ENCODE data around the gene BICDL2. TPM values are rescaled to one million over a fixed set of nuclear protein-coding genes. Genes with fewer than 3 reads are reported as not detected.

Gene BICDL2
- total RNA-seq, 1 donor from 2014 or later: 5.1 TPM

DNA sequence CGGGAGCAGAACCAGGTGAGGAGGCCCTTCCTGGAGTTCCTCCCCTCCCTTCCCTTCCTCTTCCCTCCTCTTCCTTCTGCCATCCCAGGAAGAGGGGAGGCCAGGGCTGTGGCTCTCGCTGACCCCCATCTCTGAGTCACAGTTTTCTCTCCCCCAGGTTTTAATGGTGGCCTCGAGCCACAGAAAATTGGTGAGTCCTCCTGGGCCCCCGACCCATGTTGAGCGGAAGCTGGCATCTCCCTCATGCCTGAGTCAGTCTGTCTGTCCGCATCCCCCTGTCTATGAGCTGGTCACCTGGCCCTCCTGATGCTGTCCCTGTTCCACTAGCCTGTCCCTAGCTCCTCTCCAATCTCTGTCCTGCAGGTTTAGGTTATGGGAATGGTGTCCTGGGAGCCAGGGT is 36.8 kb downstream of the BICDL2 start:
- no peak for TF ChIP-seq CTCF (IDR thresholded peaks at IDR 0.05; ENCODE audit: unreplicated experiment)
- Mint-ChIP-seq H3K27ac (no peak overlapping the region), H3K9me3 (no peaks in the 10 kb centered on the region), H3K4me1 (peaks cover 3% of the 10 kb centered on the region), H3K4me3 (no peak overlapping the region), H3K36me3 (no peaks in the 10 kb centered on the region), H3K27me3 (ENCODE audit: low read depth) (peaks cover 11% of the 10 kb centered on the region)
- DNase-seq (ENCODE audit: low spot score in 2 of 2, unreplicated experiment in 2 of 2): no peak

GRCh38 chr16:2996298-2996697 is 40.4 kb downstream of the BICDL2 start:
- Mint-ChIP-seq H3K27me3 (ENCODE audit: low read depth) (peaks cover 2% of the 10 kb centered on the region), H3K27ac (no peak overlapping the region), H3K9me3 (no peaks in the 10 kb centered on the region), H3K36me3 (no peaks in the 10 kb centered on the region), H3K4me3 (no peak overlapping the region), H3K4me1 (no peaks in the 10 kb centered on the region)
- TF ChIP-seq CTCF (IDR thresholded peaks at IDR 0.05; ENCODE audit: unreplicated experiment): no peak
- no peak for DNase-seq (ENCODE audit: low spot score in 2 of 2, unreplicated experiment in 2 of 2)

GRCh38 chr16:2992383-2993081 is 44.2 kb downstream of the BICDL2 start:
- no peak overlapping the region for H3K27ac Mint-ChIP-seq
- TF ChIP-seq CTCF (IDR thresholded peaks at IDR 0.05; ENCODE audit: unreplicated experiment): no peak
- H3K4me3 Mint-ChIP-seq: no peak overlapping the region
- no peaks in the 10 kb centered on the region for H3K27me3 Mint-ChIP-seq (ENCODE audit: low read depth)
- H3K4me1 Mint-ChIP-seq: peaks cover 28% of the 10 kb centered on the region
- H3K36me3 Mint-ChIP-seq: no peaks in the 10 kb centered on the region
- no peak for DNase-seq (ENCODE audit: low spot score in 2 of 2, unreplicated experiment in 2 of 2)
- no peaks in the 10 kb centered on the region for H3K9me3 Mint-ChIP-seq

- Mint-ChIP-seq H3K4me1 (peaks cover 30% of the 10 kb centered on the region), H3K4me3 (no peak overlapping the region), H3K9me3 (no peaks in the 10 kb centered on the region), H3K36me3 (no peaks in the 10 kb centered on the region), H3K27ac (no peak overlapping the region), H3K27me3 (ENCODE audit: low read depth) (no peaks in the 10 kb centered on the region)
- DNase-seq (ENCODE audit: low spot score in 2 of 2, unreplicated experiment in 2 of 2): no peak
- TF ChIP-seq CTCF (IDR thresholded peaks at IDR 0.05; ENCODE audit: unreplicated experiment): no peak
These were observed 45.0 kb downstream of the BICDL2 start for GRCh38 chr16:2991566-2992261.

DNA sequence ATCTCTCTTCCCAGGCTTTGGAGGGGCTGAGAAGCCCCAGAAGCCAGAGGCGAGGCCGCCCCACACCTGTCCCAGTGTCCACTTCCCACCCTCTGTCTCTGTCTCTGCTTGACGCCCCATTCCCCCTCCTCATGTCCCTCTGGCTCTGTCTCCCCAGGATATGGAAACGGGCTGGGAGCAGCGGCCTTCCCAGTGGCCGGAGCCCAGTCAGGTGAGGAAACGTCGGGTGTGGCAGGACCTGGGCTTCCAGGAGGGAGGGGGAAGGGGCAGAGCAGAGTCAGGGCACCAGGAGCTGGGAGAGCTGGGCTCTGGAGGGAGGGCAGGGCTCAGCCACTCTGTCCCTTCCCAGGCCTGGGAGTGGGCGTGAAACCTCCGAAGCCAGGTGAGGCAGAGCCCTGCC is 45.9 kb downstream of the BICDL2 start:
- TF ChIP-seq CTCF (IDR thresholded peaks at IDR 0.05; ENCODE audit: unreplicated experiment): no peak
- Mint-ChIP-seq H3K36me3 (no peaks in the 10 kb centered on the region), H3K4me1 (peaks cover 32% of the 10 kb centered on the region), H3K4me3 (no peak overlapping the region), H3K27ac (no peak overlapping the region), H3K9me3 (no peaks in the 10 kb centered on the region), H3K27me3 (ENCODE audit: low read depth) (no peaks in the 10 kb centered on the region)
- DNase-seq (ENCODE audit: low spot score in 2 of 2, unreplicated experiment in 2 of 2): no peak

Measured in mesothelial cell of epicardium (in vitro differentiated cells).